H1 (cell line): Measurements from ENCODE around the gene MTHFS.

ENCODE experiments used
- BRCA1 ChIP-seq: IDR thresholded peaks from 2 replicates; pipeline ENCODE4 v1.6.1; 2012; ENCODE audit warnings: low read depth, low read length, improper control_type of control experiment
- CBX5 ChIP-seq: fragments of 300-800, 300-1000 bp; sonication (generic); IDR thresholded peaks from 2 replicates; pipeline ENCODE4 v1.7.1; 2016; ENCODE audit warnings: antibody characterized with exemption, low read length, low read depth
- HDAC6 ChIP-seq: IDR thresholded peaks from one replicate; pipeline ENCODE4 v1.7.1; 2012; ENCODE audit warnings: low read depth, mild to moderate bottlenecking, inconsistent platforms, low read length, moderate library complexity
- JUN ChIP-seq: IDR thresholded peaks from 2 replicates; pipeline ENCODE4 v1.6.1; 2011; ENCODE audit warnings: low read depth, mild to moderate bottlenecking, improper control_type of control experiment, low read length
- MAFK ChIP-seq: IDR thresholded peaks from 2 replicates; pipeline ENCODE4 v1.6.1; 2012; ENCODE audit warnings: low read depth, mild to moderate bottlenecking, improper control_type of control experiment, low read length
- POLR2A ChIP-seq, 2 experiments: IDR thresholded peaks; 1 replicate in 1 of 2; 2 replicates in 1 of 2; pipeline ENCODE4 v1.6.1; 2011; ENCODE audit warnings: low read depth in 2 of 2, low read length in 2 of 2, mild to moderate bottlenecking in 2 of 2; ENCODE audit errors: control extremely low read depth in 1 of 2
- RAD21 ChIP-seq, 2 experiments: IDR thresholded peaks in 1 of 2; conservative IDR thresholded peaks in 1 of 2; 2 replicates each; pipeline ENCODE4 v1.6.1; 2011; ENCODE audit warnings: low read depth in 2 of 2, low read length in 2 of 2, improper control_type of control experiment in 1 of 2, inconsistent platforms in 1 of 2, mild to moderate bottlenecking in 1 of 2, moderate library complexity in 1 of 2
- RXRA ChIP-seq: IDR thresholded peaks from 2 replicates; pipeline ENCODE4 v1.6.1; 2011; ENCODE audit warnings: low read depth, mild to moderate bottlenecking, low read length, moderate library complexity; ENCODE audit not compliant: insufficient read depth
- TEAD4 ChIP-seq: IDR thresholded peaks from 2 replicates; pipeline ENCODE4 v1.6.1; 2012; ENCODE audit warnings: low read depth, low read length, inconsistent platforms, mixed read lengths
- YY1 ChIP-seq: IDR thresholded peaks from 2 replicates; pipeline ENCODE4 v1.6.1; 2011; ENCODE audit warnings: low read depth, mild to moderate bottlenecking, low read length
- ZNF274 ChIP-seq: IDR thresholded peaks from 2 replicates; pipeline ENCODE4 v1.7.0; 2012; ENCODE audit warnings: low read length, borderline replicate concordance; ENCODE audit errors: extremely low read depth
- TF ChIP-seq, protein P1 (sequence below), 3 experiments: IDR thresholded peaks; 1 replicate in 2 of 3; 2 replicates in 1 of 3; pipeline versions ENCODE4 v1.5.1 to v1.6.1; 2011; ENCODE audit warnings: low read length in 3 of 3, mild to moderate bottlenecking in 3 of 3, inconsistent platforms in 2 of 3, low read depth in 1 of 3, moderate library complexity in 1 of 3; ENCODE audit not compliant: insufficient read depth in 1 of 3; ENCODE audit errors: control extremely low read depth in 1 of 3
- TF ChIP-seq, protein P2 (sequence below): IDR thresholded peaks from 2 replicates; pipeline ENCODE4 v1.6.1; 2012; ENCODE audit warnings: inconsistent platforms

DNA sequence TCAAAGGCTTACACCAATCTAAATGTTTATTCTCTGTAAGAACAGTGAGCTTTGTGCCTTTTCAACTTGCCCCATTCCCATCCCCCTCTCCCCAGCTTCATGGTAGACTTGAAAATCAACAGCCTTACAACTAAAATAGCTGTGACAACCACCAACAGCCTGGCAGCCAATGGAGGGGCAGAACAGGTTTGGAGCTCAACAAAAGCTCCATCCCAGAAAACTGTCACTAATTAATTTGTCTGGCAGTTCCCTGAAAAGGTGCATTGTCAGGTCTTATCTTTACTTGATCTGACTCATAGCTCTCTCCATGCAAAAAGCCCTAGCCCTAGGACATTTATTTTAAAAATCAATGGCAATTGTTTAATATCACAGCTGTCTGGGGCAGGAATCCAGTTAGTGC lies 22.6 kb downstream of the MTHFS start:
- TF ChIP-seq, protein P1, sequence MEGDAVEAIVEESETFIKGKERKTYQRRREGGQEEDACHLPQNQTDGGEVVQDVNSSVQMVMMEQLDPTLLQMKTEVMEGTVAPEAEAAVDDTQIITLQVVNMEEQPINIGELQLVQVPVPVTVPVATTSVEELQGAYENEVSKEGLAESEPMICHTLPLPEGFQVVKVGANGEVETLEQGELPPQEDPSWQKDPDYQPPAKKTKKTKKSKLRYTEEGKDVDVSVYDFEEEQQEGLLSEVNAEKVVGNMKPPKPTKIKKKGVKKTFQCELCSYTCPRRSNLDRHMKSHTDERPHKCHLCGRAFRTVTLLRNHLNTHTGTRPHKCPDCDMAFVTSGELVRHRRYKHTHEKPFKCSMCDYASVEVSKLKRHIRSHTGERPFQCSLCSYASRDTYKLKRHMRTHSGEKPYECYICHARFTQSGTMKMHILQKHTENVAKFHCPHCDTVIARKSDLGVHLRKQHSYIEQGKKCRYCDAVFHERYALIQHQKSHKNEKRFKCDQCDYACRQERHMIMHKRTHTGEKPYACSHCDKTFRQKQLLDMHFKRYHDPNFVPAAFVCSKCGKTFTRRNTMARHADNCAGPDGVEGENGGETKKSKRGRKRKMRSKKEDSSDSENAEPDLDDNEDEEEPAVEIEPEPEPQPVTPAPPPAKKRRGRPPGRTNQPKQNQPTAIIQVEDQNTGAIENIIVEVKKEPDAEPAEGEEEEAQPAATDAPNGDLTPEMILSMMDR (IDR thresholded peaks at IDR 0.05; ENCODE audit: control extremely low read depth in 1 of 3, insufficient read depth in 1 of 3, low read depth in 1 of 3, low read length in 3 of 3): no peak
- no peak for TF ChIP-seq JUN
- TF ChIP-seq POLR2A (IDR thresholded peaks at IDR 0.05; ENCODE audit: control extremely low read depth in 1 of 2, low read depth in 2 of 2, low read length in 2 of 2): no peak
- TF ChIP-seq ZNF274: no peak
- no peak for TF ChIP-seq BRCA1
- TF ChIP-seq, protein P2, sequence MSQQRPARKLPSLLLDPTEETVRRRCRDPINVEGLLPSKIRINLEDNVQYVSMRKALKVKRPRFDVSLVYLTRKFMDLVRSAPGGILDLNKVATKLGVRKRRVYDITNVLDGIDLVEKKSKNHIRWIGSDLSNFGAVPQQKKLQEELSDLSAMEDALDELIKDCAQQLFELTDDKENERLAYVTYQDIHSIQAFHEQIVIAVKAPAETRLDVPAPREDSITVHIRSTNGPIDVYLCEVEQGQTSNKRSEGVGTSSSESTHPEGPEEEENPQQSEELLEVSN: no peak
- no peak for TF ChIP-seq YY1
- TF ChIP-seq CBX5: no peak
- no peak for TF ChIP-seq RAD21 (IDR thresholded peaks at IDR 0.05 in 1 of 2, conservative IDR thresholded peaks at IDR 0.05 in 1 of 2; ENCODE audit: low read depth in 2 of 2, low read length in 2 of 2)
- no peak for TF ChIP-seq TEAD4
- TF ChIP-seq HDAC6: no peak
- TF ChIP-seq RXRA: no peak
- no peak for TF ChIP-seq MAFK
